Femur (tissue), 1 donor: ENCODE results near the gene PTH2R.
"Not testable (repeated sequence)": the region's sequence is repeated elsewhere in the genome, so short reads cannot be mapped to it uniquely, and the experiment has no call there.

Source experiments
- DNase-seq: peaks from one replicate; pipeline ENCODE4 v3.0.0-alpha.2; 2017

PTH2R gene

DNA sequence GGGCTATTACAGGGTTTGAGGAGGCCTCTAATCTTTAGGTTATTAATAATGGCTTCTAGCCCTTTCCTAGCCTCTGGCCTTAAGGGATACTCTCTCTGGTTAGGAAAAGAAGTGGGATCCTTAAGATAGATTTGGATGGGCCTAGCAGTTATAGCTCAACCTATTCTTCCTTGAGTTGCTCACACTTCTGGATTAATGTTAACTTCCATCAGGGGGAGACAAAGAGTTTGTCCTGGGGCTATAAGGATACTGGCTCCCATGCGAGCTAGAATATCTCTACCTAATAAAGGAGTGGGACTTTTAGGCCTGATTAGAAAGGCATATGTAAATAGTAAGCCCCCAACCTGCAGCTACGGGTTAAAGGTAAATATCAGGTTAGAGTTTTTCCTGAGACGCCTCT lies 14.3 kb upstream of the PTH2R start:
- DNase-seq, result no peak

DNA sequence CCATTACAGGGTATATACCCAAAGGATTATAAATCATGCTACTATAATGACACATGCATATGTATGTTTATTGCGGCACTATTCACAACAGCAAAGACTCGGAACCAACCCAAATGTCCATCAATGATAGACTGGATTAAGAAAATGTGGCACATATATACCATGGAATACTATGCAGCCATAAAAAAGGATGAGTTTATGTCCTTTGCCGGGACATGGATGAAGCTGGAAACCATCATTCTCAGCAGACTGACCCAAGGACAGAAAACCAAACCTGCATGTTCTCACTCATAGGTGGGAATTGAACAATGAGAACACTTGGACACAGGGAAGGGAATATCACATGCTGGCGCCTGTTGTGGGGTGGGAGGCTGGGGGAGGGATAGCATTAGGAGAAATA lies 9.8 kb upstream of the PTH2R start:
- DNase-seq, result not testable (repeated sequence)

DNA sequence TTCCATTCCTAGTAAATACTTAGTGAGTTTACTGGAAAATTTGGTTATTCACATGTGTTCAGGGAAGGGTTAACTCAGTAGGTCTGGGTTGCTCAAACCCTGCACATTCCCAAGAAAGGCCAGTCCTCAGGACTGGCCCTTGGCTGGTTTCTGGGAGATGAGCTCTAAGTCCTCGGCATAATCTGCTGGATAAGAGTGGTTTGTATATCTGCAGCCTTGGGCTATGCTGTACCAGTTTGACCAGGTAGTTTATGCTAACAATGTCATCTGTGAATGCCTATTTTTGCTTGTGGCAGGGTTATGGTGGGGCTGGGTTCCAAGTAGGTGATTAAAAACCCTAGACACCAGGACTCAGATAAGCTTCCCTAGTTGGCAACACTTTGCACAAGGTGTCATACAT lies 7.4 kb upstream of the PTH2R start:
- DNase-seq, result no peak

DNA sequence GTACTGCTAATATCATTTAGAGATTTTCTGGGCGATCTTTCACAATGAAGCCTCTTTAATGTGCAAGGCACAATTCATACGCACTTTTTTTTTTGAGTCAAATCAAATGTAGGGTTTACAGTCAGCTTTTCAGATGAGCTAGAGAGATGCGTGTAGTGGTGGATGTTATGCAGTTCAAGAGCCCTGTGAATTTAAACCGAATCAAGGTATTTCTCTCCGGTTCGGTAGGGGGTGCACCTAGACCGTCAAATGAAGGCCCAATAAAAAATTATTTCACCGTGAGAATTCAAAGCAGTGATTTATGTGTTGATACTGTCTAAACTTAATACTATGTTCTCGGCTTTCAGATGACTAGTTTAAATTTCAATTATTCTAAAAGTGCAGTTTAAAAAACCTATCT lies 1.1 kb downstream of the PTH2R start:
- peak; percentile 28 for DNase-seq

DNA sequence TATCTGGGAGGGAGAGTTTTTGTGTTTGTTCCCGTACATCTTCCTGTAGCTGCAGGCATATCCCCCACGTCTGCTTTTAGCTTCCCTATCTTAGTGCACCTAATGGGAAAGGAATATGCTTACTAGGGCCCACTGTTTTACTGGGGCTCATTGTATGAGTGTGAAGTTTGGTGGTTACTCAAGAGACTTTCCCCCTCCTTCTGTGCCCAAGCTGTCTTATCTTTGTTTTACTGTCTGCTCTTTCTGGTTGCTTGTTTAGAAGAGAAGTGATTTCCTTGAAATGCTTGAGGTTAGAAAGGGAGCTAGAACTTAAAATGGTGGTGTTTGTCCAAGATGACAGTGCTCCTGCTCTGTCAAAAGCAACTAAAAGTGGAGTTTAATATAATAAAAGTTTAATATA lies 7.3 kb downstream of the PTH2R start:
- no peak for DNase-seq

DNA sequence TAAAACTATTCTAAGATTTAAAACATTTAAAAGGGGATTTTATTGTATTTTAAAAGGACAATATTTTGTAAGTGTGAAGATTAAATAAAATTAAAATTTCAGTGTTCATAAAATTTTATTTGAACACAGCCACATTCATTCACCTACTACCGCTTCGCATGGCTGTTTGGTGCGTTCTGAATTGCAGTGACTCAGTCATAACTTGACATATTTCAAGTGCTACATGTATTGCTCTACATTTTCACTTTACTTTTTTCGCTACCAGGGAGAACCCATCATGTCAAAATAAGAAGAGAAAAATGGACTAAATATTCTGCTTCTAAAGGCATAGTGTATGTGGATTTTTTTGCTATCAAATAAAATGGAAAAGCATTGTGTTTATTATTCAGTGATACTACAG lies 8.7 kb downstream of the PTH2R start:
- DNase-seq, result no peak

DNA sequence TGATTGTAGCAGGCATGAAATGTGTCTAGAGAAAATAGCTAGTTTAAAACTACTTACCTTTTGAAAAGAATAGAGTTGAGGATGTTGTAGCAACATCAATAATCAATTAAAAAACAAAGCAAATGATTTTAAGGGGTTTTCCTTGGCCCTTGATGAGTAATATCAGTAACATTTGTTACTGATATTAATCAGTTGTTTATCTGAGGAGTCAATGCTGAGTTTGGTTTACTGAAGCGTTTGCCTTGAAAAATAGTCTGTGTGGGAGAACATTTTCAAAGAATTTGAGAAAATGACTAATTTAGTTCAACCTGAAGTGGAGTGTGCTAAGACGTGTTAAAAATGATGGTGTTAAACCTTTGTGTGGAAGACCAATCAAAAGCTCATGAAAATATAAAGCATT lies 9.3 kb downstream of the PTH2R start:
- DNase-seq, result no peak

DNA sequence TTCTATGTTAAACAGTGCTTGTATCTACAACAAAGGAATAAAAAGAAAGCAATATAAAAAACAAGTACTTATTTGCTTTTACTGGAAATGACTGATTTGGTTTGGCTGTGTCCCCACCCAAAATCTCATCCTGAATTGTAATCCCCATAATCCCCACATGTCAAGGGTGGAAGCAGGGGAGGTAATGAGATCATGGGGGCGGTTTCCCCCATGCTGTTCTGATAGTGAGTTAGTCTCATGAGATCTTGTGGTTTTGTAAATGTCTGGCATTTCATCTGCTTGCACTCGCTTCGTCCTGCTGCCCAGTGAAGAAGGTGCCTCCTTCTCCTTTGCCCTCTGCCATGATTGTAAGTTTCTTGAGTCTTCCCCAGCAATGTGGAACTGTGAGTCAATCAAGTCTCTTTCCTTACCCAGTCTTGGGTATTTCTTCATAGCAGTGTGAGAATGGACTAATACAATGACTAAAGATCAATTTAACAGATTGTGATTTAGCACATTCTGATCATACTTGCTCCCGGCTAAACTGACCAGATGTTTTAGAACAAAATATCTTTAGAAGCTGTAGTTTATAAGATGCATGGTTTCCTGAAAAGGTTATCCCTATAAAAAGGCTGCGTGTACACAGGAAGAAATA lies 19.9 kb downstream of the PTH2R start:
- no peak for DNase-seq

DNA sequence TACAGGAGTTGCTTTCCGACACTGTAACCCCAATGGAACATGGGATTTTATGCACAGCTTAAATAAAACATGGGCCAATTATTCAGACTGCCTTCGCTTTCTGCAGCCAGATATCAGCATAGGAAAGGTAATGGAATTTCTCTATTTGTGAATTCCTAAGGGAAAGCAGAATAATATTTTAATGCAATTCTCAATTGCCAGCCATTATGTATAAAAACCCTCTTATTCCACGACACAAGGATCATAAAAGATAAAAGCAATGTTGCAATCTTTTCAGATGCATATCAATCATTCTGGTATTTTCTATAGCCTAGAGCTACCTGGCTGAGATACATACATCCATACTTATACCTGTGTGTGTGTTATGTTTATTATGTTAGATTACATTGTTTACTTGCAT lies 31.2 kb downstream of the PTH2R start:
- no peak for DNase-seq

DNA sequence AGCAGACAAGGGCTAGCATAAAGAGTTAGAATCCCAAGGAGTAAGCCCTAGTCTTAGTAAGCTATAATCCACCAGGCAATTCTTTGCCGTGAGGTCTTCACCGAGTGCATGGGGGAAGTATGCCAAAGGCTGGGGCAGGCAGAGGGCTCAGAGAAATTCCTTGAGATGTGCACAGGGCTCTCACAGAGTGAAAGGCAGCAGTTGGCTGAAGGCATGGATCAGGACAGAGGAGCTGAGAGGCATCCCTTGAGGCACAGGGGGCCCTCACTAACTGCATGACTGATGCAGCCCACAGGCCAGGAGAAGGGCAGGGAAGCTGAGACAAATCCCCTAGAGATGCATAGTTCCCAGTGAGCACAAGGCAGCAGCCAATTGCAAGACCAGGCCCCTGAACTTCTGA lies 34.1 kb downstream of the PTH2R start:
- no peak for DNase-seq

DNA sequence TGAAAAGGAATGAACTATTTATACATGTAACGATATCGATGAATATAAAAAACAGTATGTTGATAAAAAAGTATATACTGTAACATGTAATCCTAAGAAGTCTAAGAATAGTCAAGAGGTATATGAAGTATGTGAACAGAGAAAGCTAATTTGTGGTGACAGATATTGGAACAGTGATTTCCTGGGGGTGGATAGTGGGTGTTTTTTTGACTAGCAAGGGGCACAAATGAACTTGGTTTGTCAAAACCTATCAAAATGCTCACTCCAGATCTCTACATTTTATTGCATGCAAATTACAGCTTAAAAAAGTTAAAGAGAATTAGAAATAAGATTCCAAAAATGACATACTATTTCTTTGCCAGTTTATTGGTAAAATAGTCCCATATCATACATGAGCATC lies 35.4 kb downstream of the PTH2R start:
- DNase-seq, result no peak

DNA sequence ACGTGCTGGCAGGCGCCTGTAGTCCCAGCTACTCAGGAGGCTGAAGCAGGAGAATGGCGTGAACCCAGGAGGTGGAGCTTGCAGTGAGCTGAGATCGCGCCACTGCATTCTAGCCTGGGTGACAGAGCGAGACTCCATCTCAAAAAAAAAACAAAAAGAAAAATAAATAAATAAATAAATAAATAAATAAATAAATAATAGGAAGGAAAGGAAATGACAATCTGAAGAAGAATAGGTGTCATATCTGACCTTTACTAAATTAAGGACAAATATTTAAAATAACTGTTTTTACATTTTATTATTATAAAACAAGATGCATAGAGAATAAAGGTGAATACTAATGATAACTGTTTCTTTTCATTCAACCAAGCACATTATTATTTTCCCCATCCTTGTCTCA lies 40.9 kb downstream of the PTH2R start:
- DNase-seq, result not testable (repeated sequence)

DNA sequence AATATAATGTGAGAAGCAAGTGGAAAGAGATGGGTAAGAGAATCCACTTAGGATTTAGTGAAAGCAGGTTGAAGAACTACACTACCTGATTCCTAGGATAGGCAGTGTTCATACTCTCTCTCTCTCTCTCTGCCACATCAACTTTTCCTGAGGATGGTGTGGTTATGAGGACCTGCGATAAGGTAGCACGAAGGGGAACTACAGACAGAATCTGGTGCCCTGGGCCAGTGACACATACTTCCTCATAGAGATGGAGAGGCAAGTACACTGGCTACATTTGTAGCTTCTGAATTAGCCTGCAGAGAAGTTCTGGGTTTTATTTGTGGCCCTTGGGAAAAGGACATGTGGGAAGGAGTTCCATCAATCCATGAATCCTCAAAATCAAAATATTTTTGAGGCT lies 44.5 kb downstream of the PTH2R start:
- no peak for DNase-seq

DNA sequence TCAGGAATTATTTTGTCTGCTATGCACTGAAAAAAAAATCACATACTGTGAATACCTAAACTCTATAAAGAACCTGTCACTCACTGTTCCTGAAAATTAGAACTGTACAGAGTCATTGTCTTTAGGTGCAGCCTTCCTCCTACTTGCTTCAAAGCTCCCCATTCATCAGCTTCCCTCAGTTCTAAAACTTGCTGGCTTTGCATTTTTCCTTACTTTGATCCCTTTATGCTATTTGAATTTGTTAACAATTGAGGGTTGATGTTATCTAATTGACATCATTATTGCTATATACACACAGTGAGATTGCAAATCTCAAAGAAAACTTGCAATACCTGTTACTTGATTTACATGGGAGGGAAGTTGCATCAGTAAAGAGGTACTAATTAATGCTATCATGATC lies 48.3 kb downstream of the PTH2R start:
- DNase-seq, result no peak

DNA sequence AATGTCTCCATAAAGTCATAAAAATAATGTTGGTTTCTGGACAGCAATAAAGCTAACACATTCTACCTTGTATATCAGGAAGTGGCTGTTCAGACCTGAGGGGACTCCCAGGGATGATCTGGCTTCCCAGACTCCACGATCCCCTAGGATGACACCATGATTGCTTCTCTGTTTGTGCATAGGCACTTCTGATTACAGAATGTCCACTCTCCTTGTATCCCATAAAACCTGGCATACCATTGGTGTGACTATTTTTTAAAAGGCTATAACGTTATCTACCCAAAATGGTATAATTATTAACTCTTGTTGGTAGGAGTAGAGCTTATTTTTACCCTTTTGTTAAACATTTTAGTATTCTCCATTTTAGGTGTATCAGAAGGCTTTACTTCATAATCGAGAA lies 57.1 kb downstream of the PTH2R start:
- no peak for DNase-seq

DNA sequence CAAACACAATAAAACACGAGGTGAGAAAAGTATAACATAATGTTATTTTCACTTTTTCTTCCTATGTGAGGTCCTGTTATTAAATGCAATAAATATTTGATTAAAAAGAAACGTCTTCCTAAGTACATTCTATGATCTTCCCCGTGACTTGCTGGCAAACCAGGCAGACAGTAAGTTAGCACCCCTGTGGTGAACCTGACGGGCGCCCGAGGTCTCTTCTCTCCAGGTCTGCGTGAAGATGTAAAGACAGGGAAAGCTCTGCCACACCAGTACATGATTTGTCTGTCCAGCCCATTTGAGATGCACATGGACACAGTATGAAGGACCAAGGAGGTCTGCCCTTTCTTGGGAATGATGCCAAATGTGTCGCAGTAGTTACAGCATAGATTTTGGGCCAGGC lies 57.6 kb downstream of the PTH2R start:
- DNase-seq, result no peak

DNA sequence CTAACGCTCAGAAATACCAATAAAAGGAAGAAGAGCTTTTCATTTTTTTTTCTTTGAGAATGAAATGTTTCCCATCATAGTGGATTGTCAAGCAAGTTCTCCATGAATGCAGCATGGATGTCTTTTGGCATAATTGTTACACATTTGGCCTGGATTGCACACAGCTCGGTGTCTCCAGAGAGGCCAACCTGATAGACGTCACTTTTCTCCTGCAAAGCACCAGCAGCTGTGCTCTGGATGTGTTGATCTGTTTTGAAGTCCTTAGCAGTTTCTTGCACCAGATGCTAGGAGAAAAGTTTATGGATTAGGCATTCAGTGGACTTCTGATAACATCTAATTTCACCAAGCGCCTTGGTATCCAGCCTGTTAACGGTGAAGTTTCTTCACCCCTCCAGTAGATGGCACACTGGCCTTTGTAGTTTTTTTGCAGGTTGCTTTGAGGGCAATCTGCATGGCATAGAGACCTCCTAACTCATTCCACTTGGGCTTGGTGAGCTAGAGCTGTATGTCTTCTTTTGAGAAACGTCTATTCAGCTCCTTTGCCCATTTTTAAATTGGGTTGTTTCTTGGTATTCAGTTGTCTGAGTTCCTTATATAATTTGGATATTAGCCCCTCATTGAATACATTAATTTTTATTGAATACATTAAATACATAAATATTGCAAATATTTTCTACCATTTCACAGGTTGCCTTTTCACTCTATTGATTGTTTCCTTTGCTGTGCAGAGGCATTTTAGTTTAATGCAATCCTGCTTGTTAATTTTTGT lies 59.7 kb downstream of the PTH2R start:
- no peak for DNase-seq

DNA sequence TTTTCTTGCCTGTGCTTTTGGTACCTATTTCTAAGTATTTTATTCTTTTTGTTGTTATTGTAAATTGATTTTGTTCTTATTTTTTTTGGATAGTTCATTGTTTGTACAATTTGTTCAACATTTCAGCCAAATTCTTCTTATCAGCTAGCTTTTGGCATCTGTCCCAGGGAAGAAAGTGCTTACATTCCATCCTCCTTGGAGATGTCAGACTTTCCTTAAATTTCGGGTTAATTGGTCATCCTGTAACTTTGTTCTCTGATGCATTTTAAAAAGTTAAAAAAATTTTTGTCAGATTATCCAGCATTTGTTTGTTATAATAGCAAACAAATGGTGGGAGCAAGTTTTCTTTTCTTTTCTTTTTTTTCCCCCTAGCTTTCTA lies 60.3 kb downstream of the PTH2R start:
- no peak for DNase-seq

DNA sequence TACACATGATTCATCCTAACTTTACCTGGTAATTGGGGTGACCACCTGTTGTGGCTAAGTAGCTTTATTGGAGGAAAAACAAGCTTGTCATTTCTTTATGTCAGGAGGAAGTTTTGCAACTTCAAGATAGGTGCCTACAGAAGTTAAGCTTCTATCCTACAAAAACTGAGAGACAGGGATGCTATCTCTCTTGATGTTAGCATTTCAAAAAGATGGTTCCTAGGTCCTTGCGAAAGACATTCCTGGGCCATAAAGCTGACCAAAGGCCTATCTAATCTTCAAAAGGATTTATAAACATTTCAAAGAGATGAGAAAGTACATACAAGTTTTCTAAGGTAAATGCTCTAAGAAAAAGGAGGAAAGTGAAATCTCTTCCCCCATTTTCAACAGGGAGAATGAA lies 61.0 kb downstream of the PTH2R start:
- no peak for DNase-seq

DNA sequence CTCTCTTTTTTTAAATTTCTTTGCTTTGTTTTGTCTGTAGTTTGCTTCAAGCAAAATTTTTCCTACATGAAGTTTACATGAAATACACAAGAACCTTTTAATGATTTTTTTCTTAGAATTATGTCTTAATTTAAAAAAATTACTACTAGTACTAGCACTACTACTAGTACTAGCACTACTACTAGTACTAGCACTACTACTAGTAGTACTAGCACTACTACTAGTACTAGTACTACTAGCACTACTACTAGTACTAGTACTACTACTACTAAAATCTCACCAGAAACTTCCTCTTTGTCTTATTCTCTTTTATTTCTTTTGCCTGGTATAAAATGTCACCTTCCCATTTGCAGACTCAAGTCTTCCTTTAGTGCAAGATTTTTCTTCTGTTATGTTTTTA lies 71.1 kb downstream of the PTH2R start:
- DNase-seq, result no peak

DNA sequence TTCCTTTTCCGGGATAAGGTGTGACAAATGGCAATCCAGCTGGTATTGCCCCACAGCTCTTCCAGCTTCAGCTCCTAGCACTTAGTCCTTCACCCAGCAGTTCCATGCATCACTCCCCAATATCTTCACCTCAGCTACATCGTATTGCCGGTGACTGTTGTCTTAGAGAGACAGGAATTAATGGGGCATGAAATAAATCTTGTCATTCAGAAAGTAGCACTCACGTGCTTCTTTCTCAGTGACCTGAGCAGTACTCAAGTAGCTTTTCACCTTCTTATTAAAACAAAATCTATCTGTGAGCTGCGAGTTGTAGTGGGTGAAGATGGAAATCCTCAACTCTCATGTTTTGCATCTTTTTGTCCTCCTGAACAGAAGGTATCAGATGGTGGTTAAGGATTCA lies 72.8 kb downstream of the PTH2R start:
- no peak for DNase-seq

DNA sequence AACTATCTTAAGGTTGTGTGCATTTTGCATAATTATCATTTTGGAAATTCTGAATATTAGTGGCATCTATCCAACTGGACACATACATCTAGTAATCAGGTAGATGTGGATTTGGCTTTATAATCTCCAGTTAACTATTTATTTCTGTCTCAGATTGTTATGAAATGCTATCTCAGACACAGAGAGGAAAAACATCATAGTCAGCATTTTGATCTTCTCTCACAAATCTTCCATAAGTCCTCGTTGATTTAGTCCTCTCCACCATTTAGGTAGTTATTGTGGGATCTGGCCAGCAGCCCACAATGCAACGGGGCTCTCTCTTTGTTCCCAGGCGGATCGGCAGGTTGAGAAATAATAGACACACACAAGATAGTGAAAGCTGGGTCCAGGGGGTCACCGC lies 75.4 kb downstream of the PTH2R start:
- not testable (repeated sequence) for DNase-seq

DNA sequence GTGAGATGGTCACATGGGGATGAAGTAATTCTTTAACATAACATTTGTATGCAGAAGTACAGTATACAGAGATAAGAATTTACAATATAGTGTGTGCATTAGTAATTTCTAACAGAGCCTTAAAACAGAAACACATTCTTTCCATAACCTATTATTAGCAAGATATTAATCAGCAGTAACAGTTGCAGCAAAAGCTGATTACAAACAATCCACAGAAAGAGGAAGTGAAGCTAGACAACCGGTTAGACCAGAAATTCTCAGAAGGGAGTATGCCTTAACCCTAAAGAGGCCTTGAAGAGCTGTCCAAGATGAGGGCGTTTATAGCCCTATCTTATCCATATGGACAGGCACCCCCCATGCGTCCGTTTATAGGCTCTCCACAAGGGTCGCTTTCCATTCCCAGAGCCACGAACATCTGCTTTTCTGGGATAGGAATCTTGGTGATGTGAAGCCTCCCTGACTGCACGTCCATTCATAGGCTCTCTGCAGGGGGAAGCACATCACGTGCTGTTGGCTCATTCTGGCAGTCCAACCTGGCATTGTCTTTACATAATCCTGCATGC lies 75.9 kb downstream of the PTH2R start:
- DNase-seq, result not testable (repeated sequence)

DNA sequence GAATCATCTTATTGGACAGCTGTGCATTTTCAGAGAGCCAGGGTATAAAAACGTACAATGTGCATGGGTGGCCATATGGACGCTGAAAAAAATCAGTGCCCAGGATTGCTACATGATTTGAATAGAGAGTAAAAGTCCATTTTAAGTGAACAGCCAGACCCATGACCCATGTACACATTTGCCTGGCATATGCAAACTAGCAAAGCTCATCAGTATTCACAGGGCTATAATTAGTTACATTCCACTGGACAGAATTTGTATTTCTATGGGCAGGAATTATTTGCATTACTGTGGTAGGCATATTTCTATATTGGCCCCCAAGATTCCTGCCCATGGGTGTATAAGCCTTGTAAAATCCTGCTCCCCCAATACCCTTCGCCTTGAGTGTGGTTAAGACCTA lies 78.8 kb downstream of the PTH2R start:
- no peak for DNase-seq
